ENCODE measurements around the gene PNPLA5.

GRCh38 chr22:43869799-43870198, 22.0 kb downstream of the PNPLA5 start:
- TF ChIP-seq, protein P1, sequence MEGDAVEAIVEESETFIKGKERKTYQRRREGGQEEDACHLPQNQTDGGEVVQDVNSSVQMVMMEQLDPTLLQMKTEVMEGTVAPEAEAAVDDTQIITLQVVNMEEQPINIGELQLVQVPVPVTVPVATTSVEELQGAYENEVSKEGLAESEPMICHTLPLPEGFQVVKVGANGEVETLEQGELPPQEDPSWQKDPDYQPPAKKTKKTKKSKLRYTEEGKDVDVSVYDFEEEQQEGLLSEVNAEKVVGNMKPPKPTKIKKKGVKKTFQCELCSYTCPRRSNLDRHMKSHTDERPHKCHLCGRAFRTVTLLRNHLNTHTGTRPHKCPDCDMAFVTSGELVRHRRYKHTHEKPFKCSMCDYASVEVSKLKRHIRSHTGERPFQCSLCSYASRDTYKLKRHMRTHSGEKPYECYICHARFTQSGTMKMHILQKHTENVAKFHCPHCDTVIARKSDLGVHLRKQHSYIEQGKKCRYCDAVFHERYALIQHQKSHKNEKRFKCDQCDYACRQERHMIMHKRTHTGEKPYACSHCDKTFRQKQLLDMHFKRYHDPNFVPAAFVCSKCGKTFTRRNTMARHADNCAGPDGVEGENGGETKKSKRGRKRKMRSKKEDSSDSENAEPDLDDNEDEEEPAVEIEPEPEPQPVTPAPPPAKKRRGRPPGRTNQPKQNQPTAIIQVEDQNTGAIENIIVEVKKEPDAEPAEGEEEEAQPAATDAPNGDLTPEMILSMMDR (IDR thresholded peaks at IDR 0.05 in 4 of 5, conservative IDR thresholded peaks at IDR 0.05 in 1 of 5): no peak
- TF ChIP-seq POLR2A (IDR thresholded peaks at IDR 0.05): no peak

Data from gastrocnemius medialis (tissue), 4 donors.